Upper lobe of left lung (tissue), 4 donors: ENCODE results near the gene PRSS3.
"Not testable (repeated sequence)": the region's sequence is repeated elsewhere in the genome, so short reads cannot be mapped to it uniquely, and the experiment has no call there.

Experiments used
- POLR2A ChIP-seq, 4 donors: fragments of 450-650 bp; IDR thresholded peaks; one replicate each; pipeline ENCODE4 v1.5.1; 2016 to 2017; ENCODE audit warnings: antibody characterized with exemption in 4 of 4, mild to moderate bottlenecking in 2 of 4
- TF ChIP-seq, protein P1 (sequence below), 6 experiments: fragments of 450-650 bp in 4 of 6; fragments of 200-600 bp in 2 of 6; sonication (generic) in 2 of 6; IDR thresholded peaks; one replicate each; pipeline ENCODE4 v1.5.1; 2016 to 2019; ENCODE audit warnings: antibody characterized with exemption in 6 of 6

- TF ChIP-seq, protein P1, sequence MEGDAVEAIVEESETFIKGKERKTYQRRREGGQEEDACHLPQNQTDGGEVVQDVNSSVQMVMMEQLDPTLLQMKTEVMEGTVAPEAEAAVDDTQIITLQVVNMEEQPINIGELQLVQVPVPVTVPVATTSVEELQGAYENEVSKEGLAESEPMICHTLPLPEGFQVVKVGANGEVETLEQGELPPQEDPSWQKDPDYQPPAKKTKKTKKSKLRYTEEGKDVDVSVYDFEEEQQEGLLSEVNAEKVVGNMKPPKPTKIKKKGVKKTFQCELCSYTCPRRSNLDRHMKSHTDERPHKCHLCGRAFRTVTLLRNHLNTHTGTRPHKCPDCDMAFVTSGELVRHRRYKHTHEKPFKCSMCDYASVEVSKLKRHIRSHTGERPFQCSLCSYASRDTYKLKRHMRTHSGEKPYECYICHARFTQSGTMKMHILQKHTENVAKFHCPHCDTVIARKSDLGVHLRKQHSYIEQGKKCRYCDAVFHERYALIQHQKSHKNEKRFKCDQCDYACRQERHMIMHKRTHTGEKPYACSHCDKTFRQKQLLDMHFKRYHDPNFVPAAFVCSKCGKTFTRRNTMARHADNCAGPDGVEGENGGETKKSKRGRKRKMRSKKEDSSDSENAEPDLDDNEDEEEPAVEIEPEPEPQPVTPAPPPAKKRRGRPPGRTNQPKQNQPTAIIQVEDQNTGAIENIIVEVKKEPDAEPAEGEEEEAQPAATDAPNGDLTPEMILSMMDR (IDR thresholded peaks at IDR 0.05): not testable (repeated sequence)
- not testable (repeated sequence) for TF ChIP-seq POLR2A (IDR thresholded peaks at IDR 0.05)
Measured at GRCh38 chr9:33847894-33848205, 52.5 kb downstream of the PRSS3 start.
